Liver (tissue), 3 donors: ENCODE data around the gene MANBA.

Source experiments
- ATF3 ChIP-seq: IDR thresholded peaks from 2 replicates; pipeline ENCODE4 v1.6.1; 2016; ENCODE audit warnings: antibody characterized with exemption
- CTCF ChIP-seq: fragments of 150-350 bp; IDR thresholded peaks from 2 replicates; pipeline ENCODE4 v1.5.1; 2017; ENCODE audit warnings: improper control_type of control experiment, low read depth, low read length; ENCODE audit not compliant: missing input control
- FOXA1 ChIP-seq: IDR thresholded peaks from 2 replicates; pipeline ENCODE4 v1.6.1; 2016; ENCODE audit warnings: antibody characterized with exemption
- GABPA ChIP-seq, 2 donors: IDR thresholded peaks in 1 of 2; conservative IDR thresholded peaks in 1 of 2; 2 replicates each; pipeline ENCODE4 v1.6.1; 2016; ENCODE audit warnings: antibody characterized with exemption in 2 of 2, mild to moderate bottlenecking in 1 of 2, moderate library complexity in 1 of 2
- TF ChIP-seq, protein P1 (sequence below): IDR thresholded peaks from 2 replicates; pipeline ENCODE4 v1.6.1; 2016; ENCODE audit warnings: antibody characterized with exemption, mild to moderate bottlenecking
- donor health status: healthy.
- donor health status: healthy.

DNA sequence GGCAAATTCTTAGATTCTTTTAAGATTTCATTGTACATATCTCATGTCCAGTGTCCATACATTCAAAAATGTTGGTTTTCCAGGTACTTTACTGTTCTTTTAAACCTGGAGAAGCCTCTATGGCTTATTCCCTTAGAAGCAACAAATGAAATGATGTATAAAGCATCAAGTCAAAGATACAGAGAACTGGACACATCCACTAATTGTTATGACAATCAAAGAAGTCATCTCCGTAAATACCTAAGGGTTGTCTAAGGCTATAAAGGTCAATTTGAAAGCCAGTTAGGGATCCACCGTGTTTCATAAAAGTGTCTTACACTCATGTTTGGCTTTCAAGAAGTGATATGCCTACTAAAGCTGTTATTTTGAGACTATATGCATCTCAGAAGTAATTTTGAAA lies 34.2 kb upstream of the MANBA start:
- no peak for TF ChIP-seq FOXA1
- TF ChIP-seq CTCF = no peak
- no peak for TF ChIP-seq GABPA (IDR thresholded peaks at IDR 0.05 in 1 of 2, conservative IDR thresholded peaks at IDR 0.05 in 1 of 2)
- TF ChIP-seq ATF3 = no peak
- TF ChIP-seq, protein P1, sequence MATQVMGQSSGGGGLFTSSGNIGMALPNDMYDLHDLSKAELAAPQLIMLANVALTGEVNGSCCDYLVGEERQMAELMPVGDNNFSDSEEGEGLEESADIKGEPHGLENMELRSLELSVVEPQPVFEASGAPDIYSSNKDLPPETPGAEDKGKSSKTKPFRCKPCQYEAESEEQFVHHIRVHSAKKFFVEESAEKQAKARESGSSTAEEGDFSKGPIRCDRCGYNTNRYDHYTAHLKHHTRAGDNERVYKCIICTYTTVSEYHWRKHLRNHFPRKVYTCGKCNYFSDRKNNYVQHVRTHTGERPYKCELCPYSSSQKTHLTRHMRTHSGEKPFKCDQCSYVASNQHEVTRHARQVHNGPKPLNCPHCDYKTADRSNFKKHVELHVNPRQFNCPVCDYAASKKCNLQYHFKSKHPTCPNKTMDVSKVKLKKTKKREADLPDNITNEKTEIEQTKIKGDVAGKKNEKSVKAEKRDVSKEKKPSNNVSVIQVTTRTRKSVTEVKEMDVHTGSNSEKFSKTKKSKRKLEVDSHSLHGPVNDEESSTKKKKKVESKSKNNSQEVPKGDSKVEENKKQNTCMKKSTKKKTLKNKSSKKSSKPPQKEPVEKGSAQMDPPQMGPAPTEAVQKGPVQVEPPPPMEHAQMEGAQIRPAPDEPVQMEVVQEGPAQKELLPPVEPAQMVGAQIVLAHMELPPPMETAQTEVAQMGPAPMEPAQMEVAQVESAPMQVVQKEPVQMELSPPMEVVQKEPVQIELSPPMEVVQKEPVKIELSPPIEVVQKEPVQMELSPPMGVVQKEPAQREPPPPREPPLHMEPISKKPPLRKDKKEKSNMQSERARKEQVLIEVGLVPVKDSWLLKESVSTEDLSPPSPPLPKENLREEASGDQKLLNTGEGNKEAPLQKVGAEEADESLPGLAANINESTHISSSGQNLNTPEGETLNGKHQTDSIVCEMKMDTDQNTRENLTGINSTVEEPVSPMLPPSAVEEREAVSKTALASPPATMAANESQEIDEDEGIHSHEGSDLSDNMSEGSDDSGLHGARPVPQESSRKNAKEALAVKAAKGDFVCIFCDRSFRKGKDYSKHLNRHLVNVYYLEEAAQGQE = no peak
